ENCODE results near the gene OR5D14.

The OR5D14 gene

DNA sequence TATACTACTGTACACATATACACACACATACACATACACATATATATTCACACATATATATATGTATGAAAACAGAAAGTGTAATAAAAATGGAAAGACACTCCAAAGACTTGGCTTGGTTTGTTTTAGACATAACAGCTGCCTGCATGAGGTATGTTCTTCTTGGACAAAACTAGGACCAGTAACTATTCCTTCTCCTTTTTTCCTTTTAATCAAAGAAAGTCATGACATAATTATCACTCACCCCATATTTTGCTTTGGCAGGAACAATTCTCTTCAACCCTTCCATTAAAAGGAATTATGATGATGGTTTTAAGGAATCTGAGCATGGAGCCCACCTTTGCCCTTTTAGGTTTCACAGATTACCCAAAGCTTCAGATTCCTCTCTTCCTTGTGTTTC is at the start of gene OR5D14:
Gene OR5D14 (plus strand): TSS at position 301 of the 400 bp plus-strand sequence. CDS start 0 bp downstream, at position 301.
- no peak for DNase-seq

- DNase-seq = no peak
Observed at GRCh38 chr11:55773138-55773537, 22.2 kb upstream of the OR5D14 start, which contains the start of gene OR5D13. OR5D13 (plus strand) TSS chr11:55773438; CDS start chr11:55773438, 0 bp downstream.

DNA sequence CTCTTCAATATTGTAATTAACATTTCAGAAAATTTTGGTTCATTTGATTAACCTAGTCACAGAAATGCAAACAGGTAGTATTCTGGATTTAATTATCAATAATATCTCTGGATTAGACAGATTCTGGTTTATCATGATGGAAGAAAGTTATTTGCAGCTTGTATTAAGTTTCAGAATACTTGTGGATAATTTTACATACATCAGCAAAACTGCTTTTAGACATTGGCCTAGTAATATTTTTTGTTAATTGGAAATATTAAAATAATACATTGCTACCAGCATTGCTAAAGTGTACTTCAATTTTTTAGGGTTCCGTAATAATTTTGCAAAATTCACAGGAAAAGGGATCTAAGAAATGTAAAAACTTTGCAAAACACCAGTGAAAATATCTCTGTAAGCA is 3.8 kb upstream of the OR5D14 start:
- no peak for DNase-seq

DNA sequence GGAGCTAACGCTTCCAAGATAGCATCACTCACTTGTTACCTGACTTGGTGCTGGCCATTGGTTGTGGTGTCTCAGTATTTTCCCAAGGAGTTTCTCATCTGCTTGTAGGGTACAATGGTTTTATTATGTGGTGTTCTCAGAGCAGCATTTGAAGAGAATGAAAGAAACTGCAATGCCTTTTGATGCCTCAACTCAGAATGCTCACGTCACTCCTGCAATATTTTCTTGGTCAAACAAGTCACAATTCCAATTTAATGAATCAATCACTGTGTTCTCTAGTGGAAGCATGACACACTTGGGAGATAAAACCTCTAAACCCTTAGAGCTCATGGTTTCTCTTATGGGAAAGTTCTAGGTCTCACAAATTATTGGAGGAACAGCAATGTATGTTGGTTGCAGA is 2.0 kb upstream of the OR5D14 start:
- DNase-seq = no peak

DNA sequence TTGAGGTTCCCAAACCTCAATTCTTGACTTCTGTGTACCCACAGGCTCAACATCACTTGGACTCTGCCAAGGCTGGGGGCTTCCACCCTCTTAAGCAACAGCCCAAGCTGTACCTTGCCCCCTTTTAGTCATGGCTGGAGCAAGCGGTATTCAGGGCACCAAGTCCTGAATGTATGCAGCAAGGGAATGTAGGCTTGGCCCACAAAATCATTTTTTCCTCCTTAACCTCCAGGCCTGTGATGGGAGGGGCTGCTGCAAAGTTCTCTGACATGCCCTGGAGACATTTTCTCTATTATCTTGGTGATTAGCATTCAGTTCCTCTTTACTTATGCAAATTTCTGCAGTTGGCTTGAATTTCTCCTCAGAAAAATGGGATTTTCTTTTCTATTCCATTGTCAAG is 10.9 kb downstream of the OR5D14 start:
- no peak for DNase-seq

- no peak for DNase-seq
Observed at GRCh38 chr11:55811067-55811466, 15.7 kb downstream of the OR5D14 start, which contains the start of gene OR5L1. OR5L1 (plus strand) TSS chr11:55811367; CDS start chr11:55811467, 100 bp downstream.

DNA sequence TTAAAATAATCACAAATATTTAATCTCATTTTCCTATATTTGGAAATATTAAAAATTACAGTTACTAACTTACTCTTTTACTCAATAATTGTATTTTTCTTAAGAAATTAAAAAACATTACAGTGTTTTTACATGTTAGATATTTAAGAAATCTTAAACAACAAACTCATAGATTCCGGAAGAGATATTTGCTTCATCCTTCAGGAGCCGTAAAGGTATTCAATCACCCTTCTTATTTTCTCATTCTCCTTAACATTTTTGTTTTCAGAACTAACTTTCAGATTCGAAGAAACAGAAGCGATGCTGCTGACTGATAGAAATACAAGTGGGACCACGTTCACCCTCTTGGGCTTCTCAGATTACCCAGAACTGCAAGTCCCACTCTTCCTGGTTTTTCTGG is 24.0 kb downstream of the OR5D14 start, which contains the start of gene OR5D18:
Gene OR5D18 (plus strand): TSS at position 301 of the 400 bp plus-strand sequence. CDS start 0 bp downstream, at position 301.
- DNase-seq = no peak

- no peak for DNase-seq
Observed at GRCh38 chr11:55826919-55827318, 31.6 kb downstream of the OR5D14 start, which contains the start of gene OR5L2. OR5L2 (plus strand) TSS chr11:55827219; CDS start chr11:55827219, 0 bp downstream.

GRCh38 chr11:55838452-55838851 is 43.1 kb downstream of the OR5D14 start, which contains the start of gene OR5D16:
OR5D16 (plus strand) TSS chr11:55838752; CDS start chr11:55838752, 0 bp downstream.
- DNase-seq = no peak
